GM23248 (cell line): ENCODE data around the gene C1QB.

Source experiments
- EZH2 ChIP-seq: fragments of 200-600 bp; sonication (generic); IDR thresholded peaks from 2 replicates; pipeline ENCODE4 v1.6.1; 2018; ENCODE audit warnings: antibody characterized with exemption, mild to moderate bottlenecking; ENCODE audit not compliant: insufficient read depth, poor library complexity, severe bottlenecking
- EZH2phosphoT487 ChIP-seq: fragments of 200-600 bp; sonication (generic); IDR thresholded peaks from 2 replicates; pipeline ENCODE4 v1.6.1; 2018; ENCODE audit warnings: antibody characterized with exemption, moderate library complexity, mild to moderate bottlenecking, low read depth; ENCODE audit not compliant: insufficient read depth

DNA sequence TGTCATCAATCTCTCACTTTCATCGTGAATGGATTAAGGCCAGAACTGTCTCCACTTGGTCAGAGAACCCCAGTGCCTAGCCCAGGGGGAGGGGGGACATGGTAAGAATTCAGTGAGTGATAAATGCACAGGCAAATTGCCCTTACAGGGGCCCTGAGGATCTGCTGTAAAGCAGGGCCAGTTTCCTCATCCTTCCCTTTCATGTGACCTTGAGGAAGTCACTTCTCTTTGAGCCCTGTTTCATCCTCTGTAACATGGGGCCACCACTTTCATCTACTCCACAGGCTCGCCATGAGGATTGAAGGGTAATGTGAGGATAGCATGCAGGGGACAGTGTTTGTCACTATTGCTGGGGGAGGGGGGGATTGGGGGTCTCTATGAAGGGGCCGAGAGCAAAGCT lies 44.7 kb upstream of the C1QB start:
- TF ChIP-seq EZH2 (no peak), EZH2phosphoT487 (no peak)
